Choroid plexus epithelial cell (primary cell): ENCODE data around the gene FSTL5.

ENCODE experiments used
- DNase-seq: peaks from one replicate; pipeline ENCODE4 v3.0.0-alpha.2; 2010; ENCODE audit warnings: low read depth
- H3K4me3 ChIP-seq: 2 replicates; pipeline ENCODE4 v1.5.1; 2011; ENCODE audit warnings: low read depth, mild to moderate bottlenecking, control low read depth, low read length, moderate library complexity
- CTCF ChIP-seq: conservative IDR thresholded peaks from 2 replicates; pipeline ENCODE4 v1.5.1; 2011; ENCODE audit warnings: low read depth, mild to moderate bottlenecking, control low read depth, inconsistent platforms, low read length, moderate library complexity

FSTL5 gene

DNA sequence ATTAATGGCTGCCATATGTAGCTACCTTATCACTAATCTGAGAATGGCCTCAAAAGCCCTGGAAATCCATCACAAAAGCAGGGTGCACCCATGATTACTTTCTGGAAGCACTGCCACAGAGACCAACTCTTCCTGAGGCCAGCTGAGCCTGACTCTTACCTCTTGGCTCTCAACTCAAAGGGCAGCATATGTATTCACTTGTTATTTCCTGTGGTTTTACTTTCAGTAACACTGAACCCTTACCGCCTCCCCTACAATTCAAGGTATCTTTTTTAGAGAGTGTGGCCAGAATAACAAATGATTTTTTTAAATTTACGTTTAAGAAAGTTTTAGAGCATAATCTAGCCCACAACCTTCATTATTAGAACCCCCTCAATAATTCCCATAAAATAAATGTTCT, 434.9 kb downstream of the FSTL5 start:
- no peak for DNase-seq
- H3K4me3 ChIP-seq = no peak overlapping the region
- TF ChIP-seq CTCF = no peak

GRCh38 chr4:161721947-161722346, 441.9 kb downstream of the FSTL5 start:
- no peak for TF ChIP-seq CTCF
- no peak for DNase-seq
- H3K4me3 ChIP-seq = no peak overlapping the region

GRCh38 chr4:161717084-161717483, 446.7 kb downstream of the FSTL5 start:
- TF ChIP-seq CTCF = no peak
- DNase-seq = no peak
- no peak overlapping the region for H3K4me3 ChIP-seq

GRCh38 chr4:161714931-161715330, 448.9 kb downstream of the FSTL5 start:
- no peak for TF ChIP-seq CTCF
- DNase-seq = peak; percentile 4
- H3K4me3 ChIP-seq = no peak overlapping the region

DNA sequence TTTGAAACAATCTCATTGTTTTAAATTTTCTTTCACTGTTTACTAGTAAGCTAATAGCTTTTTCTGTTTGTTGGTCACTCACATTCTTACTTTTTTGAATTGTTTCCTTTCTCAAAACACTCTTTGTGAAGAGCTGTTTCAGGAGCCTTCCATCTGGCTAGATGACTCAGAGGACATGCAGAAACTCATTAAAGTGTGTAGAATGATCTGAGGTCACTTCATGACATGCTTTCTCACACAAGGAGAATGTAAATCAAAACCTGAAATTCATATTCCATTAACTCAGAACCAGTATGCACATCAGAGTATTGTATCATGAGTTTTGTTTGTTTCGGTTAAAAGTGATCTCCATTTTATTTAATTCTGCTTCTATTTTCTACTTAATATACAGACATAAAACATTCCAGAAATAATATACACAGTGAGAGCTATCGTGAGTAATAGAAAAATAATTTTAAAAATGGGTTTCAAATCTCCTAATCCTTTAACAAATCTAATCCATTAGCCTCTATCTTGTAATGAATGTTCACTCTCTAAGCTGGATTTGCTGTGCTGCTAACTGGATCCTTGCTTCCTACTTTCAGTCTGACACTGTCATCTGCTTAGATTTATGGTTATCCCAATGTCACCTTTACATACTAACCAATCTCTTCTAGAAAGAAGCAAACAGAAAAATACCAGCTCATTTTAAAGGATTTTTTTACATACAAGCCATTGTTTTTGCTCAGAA, 449.6 kb downstream of the FSTL5 start:
- peak; percentile 89 for DNase-seq
- no peak for TF ChIP-seq CTCF
- no peak overlapping the region for H3K4me3 ChIP-seq

DNA sequence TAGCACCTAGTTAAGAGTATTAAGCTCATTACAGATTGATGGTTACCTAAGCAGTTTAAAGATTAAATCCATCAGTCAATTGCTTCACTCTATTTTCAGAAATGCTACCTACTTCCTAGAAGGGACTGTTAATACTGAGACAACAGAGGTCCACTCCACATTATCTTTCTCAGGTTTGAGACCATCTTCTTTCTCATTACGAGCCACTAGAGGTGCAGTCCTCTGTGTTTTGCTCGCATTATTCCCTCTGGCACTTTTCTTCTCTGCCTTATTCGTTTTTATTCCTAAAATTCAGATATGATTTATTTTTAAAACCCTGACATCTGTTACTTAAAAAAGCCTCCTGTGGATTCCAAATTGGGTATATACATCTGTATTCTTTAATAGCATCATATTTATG, 459.1 kb downstream of the FSTL5 start:
- DNase-seq = no peak
- TF ChIP-seq CTCF = peak; percentile 28
- no peak overlapping the region for H3K4me3 ChIP-seq

GRCh38 chr4:161704040-161704439, 459.8 kb downstream of the FSTL5 start:
- no peak overlapping the region for H3K4me3 ChIP-seq
- no peak for TF ChIP-seq CTCF
- no peak for DNase-seq
